Adrenal gland (tissue), 12 donors: ENCODE data around the gene GFOD2. TPM values are rescaled to one million over a fixed set of nuclear protein-coding genes. Genes with fewer than 3 reads are reported as not detected.

Experiments used
- DNase-seq, 7 donors: peaks; one replicate each; pipeline ENCODE4 v3.0.0-alpha.2; 2019 to 2020
- H3K27ac ChIP-seq, 5 donors: fragments of 200-600 bp; sonication (generic) in 4 of 5; 1 replicate in 3 of 5; 2 replicates in 2 of 5; pipeline versions ENCODE4 v1.5.1 to v1.8.0; 2016 to 2020; ENCODE audit warnings: mild to moderate bottlenecking in 1 of 5
- H3K27me3 ChIP-seq: fragments of 200-600 bp; 2 replicates; pipeline ENCODE4 v1.8.0; 2021
- H3K36me3 ChIP-seq, 2 donors: fragments of 200-600 bp; replicated peaks in 1 of 2; 1 replicate in 1 of 2; 2 replicates in 1 of 2; pipeline versions ENCODE4 v1.5.1 to v1.8.0; 2018 to 2022
- H3K4me1 ChIP-seq, 2 donors: fragments of 200-600 bp; replicated peaks in 1 of 2; 1 replicate in 1 of 2; 2 replicates in 1 of 2; pipeline versions ENCODE4 v1.5.1 to v1.8.0; 2018 to 2021
- H3K4me3 ChIP-seq, 4 donors: fragments of 200-600 bp; sonication (generic) in 3 of 4; one replicate each; pipeline ENCODE4 v1.5.1; 2016 to 2018
- H3K9me3 ChIP-seq, 3 donors: fragments of 200-600 bp; sonication (generic) in 1 of 3; replicated peaks in 1 of 3; 1 replicate in 2 of 3; 2 replicates in 1 of 3; pipeline versions ENCODE4 v1.5.1 to v1.8.0; 2016 to 2021
- POLR2A ChIP-seq, 2 donors: fragments of 450-650 bp; IDR thresholded peaks; one replicate each; pipeline ENCODE4 v1.6.1; 2017; ENCODE audit warnings: antibody characterized with exemption in 2 of 2, mild to moderate bottlenecking in 2 of 2, moderate library complexity in 1 of 2
- WGBS, 4 donors: extraction: QIAGEN DNeasy Blood & Tissue Kit in 2 of 4; methylation state at CpG; one replicate each; pipeline versions ENCODE4 v1.1.5 to v1.1.7; 2013 to 2017; 5-methylcytosine and 5-hydroxymethylcytosine counted together
- intact Hi-C, 2 donors: fragments of 100-400 bp; cut with DNase I; formaldehyde crosslinking; loops; one replicate each; pipeline versions ENCODE4 v1.14.1 to v1.15.0; 2022 to 2023
- polyA plus RNA-seq, 3 donors: library from polyadenylated mRNA; stranded (reverse); fragments of 200-250 nt in 2 of 3; fragments of 350-450 nt in 1 of 3; fragmentation: Illumina TruSeq in 1 of 3; extraction: RNeasy Lipid Tissue Mini Kit (QIAGEN cat#74804) in 1 of 3; gene quantifications; one replicate each; pipeline ENCODE4 v1.2.3, GENCODE V29; 2013 to 2014
- total RNA-seq, 9 donors: library from RNA; depleted of rRNA in 4 of 9; stranded (reverse); fragments of >200 nt in 4 of 9; fragments of 120-200 nt in 1 of 9; fragmentation: NEBNext Ultra II Directional in 1 of 9; extraction: Animal tissue kit (Norgen Biotek cat#: 25700) in 1 of 9; gene quantifications; one replicate each; pipeline versions ENCODE4 v1.1.0 to v1.2.4, GENCODE V29; 2013 to 2023
- TF ChIP-seq, protein P1 (sequence below), 6 experiments: fragments of 450-650 bp in 4 of 6; fragments of 200-600 bp in 2 of 6; sonication (generic) in 1 of 6; IDR thresholded peaks; 1 replicate in 5 of 6; 2 replicates in 1 of 6; pipeline versions ENCODE4 v1.5.1 to v1.8.0; 2016 to 2021; ENCODE audit warnings: antibody characterized with exemption in 6 of 6, mild to moderate bottlenecking in 2 of 6, moderate library complexity in 1 of 6
- donor health status: healthy with polysubstance abuse.
- donor health status: Bipolar disorder and iron deficiency.
- donor health status: DM: yes; HTN: yes; CAD: no.
- donor health status: DM: no; HTN: no; CAD: no.
- donor health status: DM: no; HTN: no; CAD: no.
- donor health status: DM: yes; HTN: yes; CAD: no.

GFOD2 gene
- total and polyA plus RNA-seq, 12 donors, result 14.2 to 43.5 (median 16.7) TPM

DNA sequence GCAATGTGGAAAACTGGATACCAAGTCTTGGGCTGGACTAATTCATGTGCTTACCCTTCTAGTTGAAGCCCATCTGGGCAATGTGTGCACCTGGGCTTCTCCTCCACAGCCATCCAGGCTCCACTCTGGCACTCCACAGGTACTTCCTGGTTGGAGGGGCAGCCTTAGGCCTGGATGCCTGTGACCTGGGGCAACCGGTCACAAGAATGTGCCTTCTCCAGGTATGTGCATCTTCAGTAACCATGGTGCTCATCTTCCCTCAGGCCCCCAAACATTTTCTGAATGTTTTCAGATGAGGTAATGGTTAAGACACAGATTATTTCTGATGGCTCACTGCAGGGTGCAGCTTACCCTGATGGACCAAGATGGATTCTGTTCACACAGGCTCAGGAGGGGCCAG is 41.4 kb downstream of the GFOD2 start:
- H3K36me3 ChIP-seq, result peaks cover 0 to 12% of the 10 kb centered on the region in 2 donors
- 83 to 100% (median 100%) methylated on average over 1 of the region's 1 CpG for WGBS, 4 donors
- intact Hi-C loops, result loop anchor here (10.0 kb wide), 3 partner anchors 137 to 357 kb away; no protein-coding TSS in a partner anchor
- no peak for DNase-seq
- H3K4me3 ChIP-seq, result no peak overlapping the region
- H3K9me3 ChIP-seq, result no peaks in the 10 kb centered on the region
- TF ChIP-seq, protein P1, sequence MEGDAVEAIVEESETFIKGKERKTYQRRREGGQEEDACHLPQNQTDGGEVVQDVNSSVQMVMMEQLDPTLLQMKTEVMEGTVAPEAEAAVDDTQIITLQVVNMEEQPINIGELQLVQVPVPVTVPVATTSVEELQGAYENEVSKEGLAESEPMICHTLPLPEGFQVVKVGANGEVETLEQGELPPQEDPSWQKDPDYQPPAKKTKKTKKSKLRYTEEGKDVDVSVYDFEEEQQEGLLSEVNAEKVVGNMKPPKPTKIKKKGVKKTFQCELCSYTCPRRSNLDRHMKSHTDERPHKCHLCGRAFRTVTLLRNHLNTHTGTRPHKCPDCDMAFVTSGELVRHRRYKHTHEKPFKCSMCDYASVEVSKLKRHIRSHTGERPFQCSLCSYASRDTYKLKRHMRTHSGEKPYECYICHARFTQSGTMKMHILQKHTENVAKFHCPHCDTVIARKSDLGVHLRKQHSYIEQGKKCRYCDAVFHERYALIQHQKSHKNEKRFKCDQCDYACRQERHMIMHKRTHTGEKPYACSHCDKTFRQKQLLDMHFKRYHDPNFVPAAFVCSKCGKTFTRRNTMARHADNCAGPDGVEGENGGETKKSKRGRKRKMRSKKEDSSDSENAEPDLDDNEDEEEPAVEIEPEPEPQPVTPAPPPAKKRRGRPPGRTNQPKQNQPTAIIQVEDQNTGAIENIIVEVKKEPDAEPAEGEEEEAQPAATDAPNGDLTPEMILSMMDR (IDR thresholded peaks at IDR 0.05), result no peak
- no peak for TF ChIP-seq POLR2A (IDR thresholded peaks at IDR 0.05)
- H3K4me1 ChIP-seq, result peaks cover 12 to 20% of the 10 kb centered on the region in 2 donors
- H3K27ac ChIP-seq, result no peak overlapping the region
- no peaks in the 10 kb centered on the region for H3K27me3 ChIP-seq

DNA sequence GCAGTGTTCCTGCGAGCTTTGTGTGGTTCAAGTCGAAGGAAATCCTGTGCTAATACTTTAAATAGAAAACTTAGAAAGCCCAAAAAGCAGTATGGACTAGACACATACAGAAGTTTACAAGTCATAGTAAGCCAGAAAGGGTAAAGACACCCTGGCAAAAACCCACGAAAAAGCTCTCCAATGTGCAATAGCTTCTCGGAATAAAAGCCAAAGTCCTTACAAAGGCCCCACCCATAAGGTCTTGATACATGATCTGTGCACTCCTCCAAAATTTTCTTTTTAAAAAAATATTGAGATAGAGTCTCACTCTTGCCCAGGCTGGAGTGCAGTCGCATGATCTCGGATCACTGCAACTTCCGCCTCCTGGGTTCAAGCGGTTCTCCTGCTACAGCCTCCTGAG is 42.2 kb downstream of the GFOD2 start:
- H3K27me3 ChIP-seq, result no peaks in the 10 kb centered on the region
- H3K36me3 ChIP-seq, result peaks cover 0 to 9% of the 10 kb centered on the region in 2 donors
- DNase-seq, result no peak
- no peak overlapping the region for H3K4me3 ChIP-seq
- no peak for TF ChIP-seq POLR2A (IDR thresholded peaks at IDR 0.05)
- TF ChIP-seq, protein P1 (IDR thresholded peaks at IDR 0.05), result no peak
- H3K27ac ChIP-seq, result no peak overlapping the region
- no peaks in the 10 kb centered on the region for H3K9me3 ChIP-seq
- WGBS, 4 donors, result 79 to 84% (median 83%) methylated on average over 6 to 8 of the region's 8 CpGs
- peaks cover 12 to 26% of the 10 kb centered on the region in 2 donors for H3K4me1 ChIP-seq
- intact Hi-C loops, result loop anchor here (10.0 kb wide), 3 partner anchors 138 to 358 kb away; no protein-coding TSS in a partner anchor

DNA sequence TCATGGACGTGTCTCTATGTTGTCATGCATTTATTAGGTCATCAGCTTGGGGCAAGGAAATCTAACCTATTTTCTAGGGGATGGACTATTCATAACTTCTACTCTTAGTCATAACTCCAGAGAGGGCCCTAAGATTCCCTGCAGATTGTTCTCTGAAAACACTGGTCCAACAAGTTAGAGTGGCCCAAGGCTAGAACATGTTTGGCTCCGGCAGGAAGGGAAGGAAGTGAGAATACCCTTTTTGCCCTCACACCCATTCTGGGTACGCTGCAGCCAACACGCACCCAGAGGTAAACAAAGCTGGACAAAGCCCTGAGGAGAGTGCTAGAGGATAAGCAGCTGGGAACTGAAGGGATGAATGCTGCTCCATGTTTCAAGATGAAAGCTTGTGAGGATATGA is 42.6 kb downstream of the GFOD2 start:
- Histone ChIP-seq H3K4me1 (peaks cover 12 to 26% of the 10 kb centered on the region in 2 donors), H3K27ac (no peak overlapping the region), H3K4me3 (no peak overlapping the region), H3K27me3 (no peaks in the 10 kb centered on the region), H3K36me3 (peaks cover 0 to 9% of the 10 kb centered on the region in 2 donors), H3K9me3 (no peaks in the 10 kb centered on the region)
- no peak for DNase-seq
- intact Hi-C loops, result loop anchor here (10.0 kb wide), 3 partner anchors 138 to 358 kb away; no protein-coding TSS in a partner anchor
- TF ChIP-seq POLR2A (IDR thresholded peaks at IDR 0.05), result no peak
- TF ChIP-seq, protein P1 (IDR thresholded peaks at IDR 0.05), result no peak
- 72 to 83% (median 79%) methylated on average over 4 of the region's 4 CpGs for WGBS, 4 donors

DNA sequence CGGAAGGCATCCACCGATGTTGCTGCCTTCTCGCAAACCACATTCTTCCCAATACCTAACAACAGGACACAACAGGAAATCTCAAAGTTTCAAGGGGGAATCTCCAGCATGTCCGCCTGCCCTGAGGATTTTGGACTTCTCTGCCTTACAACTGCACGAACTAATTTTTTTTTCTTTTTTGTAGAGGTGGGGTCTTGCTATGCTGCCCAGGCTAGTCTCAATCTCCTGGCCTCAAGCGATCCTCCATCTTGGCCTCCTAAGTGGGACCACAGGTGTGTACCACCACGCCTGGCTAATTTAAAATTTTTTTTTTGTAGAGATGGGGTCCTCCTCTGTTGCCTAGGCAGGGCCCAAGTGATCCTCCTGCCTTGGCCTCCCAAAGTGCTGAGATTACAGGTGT is 43.1 kb downstream of the GFOD2 start:
- no peak overlapping the region for H3K27ac ChIP-seq
- no peak overlapping the region for H3K4me3 ChIP-seq
- H3K4me1 ChIP-seq, result peaks cover 12 to 26% of the 10 kb centered on the region in 2 donors
- no peak for DNase-seq
- H3K9me3 ChIP-seq, result no peaks in the 10 kb centered on the region
- peaks cover 0 to 9% of the 10 kb centered on the region in 2 donors for H3K36me3 ChIP-seq
- TF ChIP-seq POLR2A (IDR thresholded peaks at IDR 0.05), result no peak
- TF ChIP-seq, protein P1 (IDR thresholded peaks at IDR 0.05), result no peak
- WGBS, 4 donors, result 94 to 98% (median 97%) methylated on average over 7 of the region's 7 CpGs
- intact Hi-C loops, result loop anchor here (10.0 kb wide), 3 partner anchors 139 to 359 kb away; no protein-coding TSS in a partner anchor
- no peaks in the 10 kb centered on the region for H3K27me3 ChIP-seq
